Left lung (tissue), 10 donors: ENCODE results near the gene DNAAF1. TPM values are rescaled to one million over a fixed set of nuclear protein-coding genes. Genes with fewer than 3 reads are reported as not detected.

Source experiments
- ATAC-seq: fragments of 200-7000 bp; cut with Tn5 transposase; one replicate; pipeline ENCODE4 v1.9.1; 2020; ENCODE audit warnings: moderate library complexity
- DNase-seq, 4 donors: peaks; one replicate each; pipeline ENCODE4 v3.0.0-alpha.2; 2013 to 2020
- H3K27ac ChIP-seq, 2 donors: fragments of 200-600 bp; sonication (generic) in 1 of 2; one replicate each; pipeline versions ENCODE4 v1.5.0 to v1.8.0; 2020 to 2021
- H3K27me3 ChIP-seq, 2 donors: fragments of 200-600 bp; sonication (generic) in 1 of 2; one replicate each; pipeline versions ENCODE4 v1.5.0 to v1.8.0; 2020 to 2021
- H3K36me3 ChIP-seq, 2 donors: fragments of 200-600 bp; sonication (generic) in 1 of 2; one replicate each; pipeline versions ENCODE4 v1.5.0 to v1.8.0; 2020 to 2021
- H3K4me1 ChIP-seq, 2 donors: fragments of 200-600 bp; one replicate each; pipeline ENCODE4 v1.8.0; 2021
- H3K4me3 ChIP-seq, 2 donors: fragments of 200-600 bp; sonication (generic) in 1 of 2; one replicate each; pipeline versions ENCODE4 v1.5.0 to v1.8.0; 2020 to 2021; ENCODE audit warnings: mild to moderate bottlenecking in 1 of 2
- H3K9me3 ChIP-seq, 2 donors: fragments of 200-600 bp; sonication (generic) in 1 of 2; one replicate each; pipeline versions ENCODE4 v1.5.0 to v1.8.0; 2020 to 2021
- CTCF ChIP-seq, 2 donors: fragments of 200-600 bp; sonication (generic) in 1 of 2; IDR thresholded peaks; one replicate each; pipeline versions ENCODE4 v1.5.0 to v1.8.0; 2021; ENCODE audit warnings: antibody characterized with exemption in 2 of 2
- intact Hi-C, 2 donors: fragments of 100-400 bp; cut with DNase I; formaldehyde crosslinking; loops; one replicate each; pipeline versions ENCODE4 v1.11.2 to v1.14.2; 2022
- polyA plus RNA-seq, 6 donors: library from polyadenylated mRNA; unstranded; fragments of 120-200 nt; gene quantifications; one replicate each; pipeline ENCODE4 v1.2.1, GENCODE V29; 2013; ENCODE audit not compliant: insufficient read length in 6 of 6
- total RNA-seq, 2 donors: library from RNA; stranded (reverse); fragmentation: NEBNext Ultra II Directional; extraction: Animal tissue kit (Norgen Biotek cat#: 25700); gene quantifications; one replicate each; pipeline ENCODE4 v1.2.1, GENCODE V29; 2021
- donor health status: DM: no; HTN: yes; CAD: no.
- donor health status: DM: no; HTN: no; CAD: no.

The DNAAF1 gene
- total and polyA plus RNA-seq, 8 donors: 0.85 to 22.3 (median 11.6) TPM

GRCh38 chr16:84136331-84137125 is 8.6 kb upstream of the DNAAF1 start:
- Histone ChIP-seq H3K27ac (no peak overlapping the region), H3K4me1 (peaks cover 0 to 10% of the 10 kb centered on the region in 2 donors), H3K36me3 (no peaks in the 10 kb centered on the region), H3K4me3 (no peak overlapping the region), H3K9me3 (no peaks in the 10 kb centered on the region), H3K27me3 (no peaks in the 10 kb centered on the region)
- TF ChIP-seq CTCF (IDR thresholded peaks at IDR 0.05): no peak
- intact Hi-C loops: no loop called here
- DNase-seq: no peak
- no peak for ATAC-seq

- intact Hi-C loops: no loop called here
- H3K27me3 ChIP-seq: no peaks in the 10 kb centered on the region
- DNase-seq (no peak), ATAC-seq (no peak)
- H3K4me1 ChIP-seq: peaks cover 0 to 10% of the 10 kb centered on the region in 2 donors
- H3K9me3 ChIP-seq: no peaks in the 10 kb centered on the region
- H3K4me3 ChIP-seq: no peak overlapping the region
- TF ChIP-seq CTCF (IDR thresholded peaks at IDR 0.05): no peak
- no peak overlapping the region for H3K27ac ChIP-seq
- H3K36me3 ChIP-seq: no peaks in the 10 kb centered on the region
Observed at GRCh38 chr16:84137287-84137686, 7.8 kb upstream of the DNAAF1 start.

GRCh38 chr16:84137769-84138357 is 7.2 kb upstream of the DNAAF1 start:
- no peak for TF ChIP-seq CTCF (IDR thresholded peaks at IDR 0.05)
- peaks cover 0 to 10% of the 10 kb centered on the region in 2 donors for H3K4me1 ChIP-seq
- ATAC-seq: no peak
- no peak overlapping the region for H3K4me3 ChIP-seq
- peak overlapping the region in 1 of 2 donors; percentile 77 for H3K27ac ChIP-seq
- H3K36me3 ChIP-seq: no peaks in the 10 kb centered on the region
- no peaks in the 10 kb centered on the region for H3K27me3 ChIP-seq
- intact Hi-C loops: no loop called here
- no peaks in the 10 kb centered on the region for H3K9me3 ChIP-seq
- no peak for DNase-seq

GRCh38 chr16:84138500-84138823 is 6.6 kb upstream of the DNAAF1 start:
- Histone ChIP-seq H3K4me1 (peaks cover 5 to 10% of the 10 kb centered on the region in 2 donors), H3K9me3 (no peaks in the 10 kb centered on the region), H3K27ac (peak overlapping the region in 1 of 2 donors; percentile 77), H3K4me3 (no peak overlapping the region), H3K27me3 (no peaks in the 10 kb centered on the region), H3K36me3 (no peaks in the 10 kb centered on the region)
- DNase-seq: no peak
- intact Hi-C loops: no loop called here
- TF ChIP-seq CTCF (IDR thresholded peaks at IDR 0.05): no peak
- no peak for ATAC-seq

- no peak for TF ChIP-seq CTCF (IDR thresholded peaks at IDR 0.05)
- intact Hi-C loops: no loop called here
- peak in 3 of 4 donors; percentile 43 to 81 (median 61) for DNase-seq
Observed at GRCh38 chr16:84138824-84139627, 6.1 kb upstream of the DNAAF1 start.

More at GRCh38 chr16:84138824-84139627, 6.1 kb upstream of the DNAAF1 start:
- H3K9me3 ChIP-seq: no peaks in the 10 kb centered on the region
- ATAC-seq: peak; percentile 90
- H3K27ac ChIP-seq: peak overlapping the region in 1 of 2 donors; percentile 77
- H3K36me3 ChIP-seq: no peaks in the 10 kb centered on the region
- peaks cover 8 to 10% of the 10 kb centered on the region in 2 donors for H3K4me1 ChIP-seq
- H3K4me3 ChIP-seq: no peak overlapping the region
- no peaks in the 10 kb centered on the region for H3K27me3 ChIP-seq
